DOHH2 (cell line): ENCODE measurements around the gene KLF16.

Experiments used
- H3F3A ChIP-seq: fragments of 200-600 bp; sonication (generic), shearing (Covaris generic); 2 replicates; pipeline ENCODE4 v1.6.0; 2016; ENCODE audit warnings: antibody characterized with exemption, mild to moderate bottlenecking; ENCODE audit not compliant: control insufficient read depth, insufficient read depth
- H3K27ac ChIP-seq: fragments of 200-600 bp; sonication (generic); 2 replicates; pipeline ENCODE4 v1.5.1; 2014; ENCODE audit warnings: low read depth, mild to moderate bottlenecking, low read length, moderate library complexity
- H3K27me3 ChIP-seq: fragments of 200-600 bp; sonication (generic); 2 replicates; pipeline ENCODE4 v1.6.1; 2014; ENCODE audit warnings: mild to moderate bottlenecking, low read length, mixed read lengths; ENCODE audit not compliant: control insufficient read depth
- H3K36me3 ChIP-seq: fragments of 200-600 bp; sonication (generic); 2 replicates; pipeline ENCODE4 v1.6.1; 2014; ENCODE audit warnings: mild to moderate bottlenecking, low read length, moderate library complexity, mixed read lengths; ENCODE audit not compliant: control insufficient read depth
- H3K4me1 ChIP-seq: fragments of 200-600 bp; sonication (generic); 2 replicates; pipeline ENCODE4 v1.6.1; 2014; ENCODE audit warnings: mild to moderate bottlenecking, low read length, mixed read lengths; ENCODE audit not compliant: control insufficient read depth
- H3K4me2 ChIP-seq: fragments of 200-600 bp; sonication (generic); 2 replicates; pipeline ENCODE4 v1.6.0; 2014; ENCODE audit warnings: mild to moderate bottlenecking, low read length, moderate library complexity
- H3K4me3 ChIP-seq: fragments of 200-600 bp; sonication (generic); 2 replicates; pipeline ENCODE4 v1.5.1; 2014; ENCODE audit warnings: mild to moderate bottlenecking, low read length, mixed read lengths
- H3K79me2 ChIP-seq: fragments of 200-600 bp; sonication (generic); 2 replicates; pipeline ENCODE4 v1.6.1; 2014; ENCODE audit warnings: mild to moderate bottlenecking, low read length, mixed read lengths; ENCODE audit not compliant: control insufficient read depth
- H3K9me2 ChIP-seq: fragments of 200-600 bp; sonication (generic); replicated peaks from 2 replicates; pipeline ENCODE4 v1.6.1; 2014; ENCODE audit warnings: mild to moderate bottlenecking, low read length, mixed read lengths; ENCODE audit not compliant: control insufficient read depth
- H3K9me3 ChIP-seq: fragments of 200-600 bp; sonication (generic); 2 replicates; pipeline ENCODE4 v1.6.1; 2014; ENCODE audit warnings: antibody characterized with exemption, low read length, mixed read lengths; ENCODE audit not compliant: control insufficient read depth, insufficient read depth
- H4K20me1 ChIP-seq: fragments of 200-600 bp; sonication (generic); 2 replicates; pipeline ENCODE4 v1.6.0; 2014; ENCODE audit warnings: low read depth, mild to moderate bottlenecking, antibody characterized with exemption, low read length, moderate library complexity; ENCODE audit not compliant: control insufficient read depth, insufficient read depth
- EZH2phosphoT487 ChIP-seq: fragments of 200-600 bp; sonication (generic); IDR thresholded peaks from 2 replicates; pipeline ENCODE4 v1.6.1; 2017; ENCODE audit warnings: borderline replicate concordance, mild to moderate bottlenecking, antibody characterized with exemption, low read length, moderate library complexity, mixed read lengths
- TF ChIP-seq, protein P1 (sequence below): fragments of 200-600 bp; sonication (generic); IDR thresholded peaks from one replicate; pipeline ENCODE4 v1.5.1; 2014; ENCODE audit warnings: antibody characterized with exemption, mild to moderate bottlenecking, low read depth, low read length; ENCODE audit not compliant: poor library complexity, severe bottlenecking

The KLF16 gene

GRCh38 chr19:1823020-1823419, 40.4 kb downstream of the KLF16 start:
- no peaks in the 10 kb centered on the region for H4K20me1 ChIP-seq
- H3K79me2 ChIP-seq = peaks cover 8% of the 10 kb centered on the region
- H3K4me3 ChIP-seq = no peak overlapping the region
- H3K27ac ChIP-seq = no peak overlapping the region
- no peaks in the 10 kb centered on the region for H3K27me3 ChIP-seq
- peaks cover 68% of the 10 kb centered on the region for H3K36me3 ChIP-seq
- H3K9me2 ChIP-seq = no peaks in the 10 kb centered on the region
- no peaks in the 10 kb centered on the region for H3F3A ChIP-seq
- no peaks in the 10 kb centered on the region for H3K9me3 ChIP-seq
- TF ChIP-seq EZH2phosphoT487 = no peak
- TF ChIP-seq, protein P1, sequence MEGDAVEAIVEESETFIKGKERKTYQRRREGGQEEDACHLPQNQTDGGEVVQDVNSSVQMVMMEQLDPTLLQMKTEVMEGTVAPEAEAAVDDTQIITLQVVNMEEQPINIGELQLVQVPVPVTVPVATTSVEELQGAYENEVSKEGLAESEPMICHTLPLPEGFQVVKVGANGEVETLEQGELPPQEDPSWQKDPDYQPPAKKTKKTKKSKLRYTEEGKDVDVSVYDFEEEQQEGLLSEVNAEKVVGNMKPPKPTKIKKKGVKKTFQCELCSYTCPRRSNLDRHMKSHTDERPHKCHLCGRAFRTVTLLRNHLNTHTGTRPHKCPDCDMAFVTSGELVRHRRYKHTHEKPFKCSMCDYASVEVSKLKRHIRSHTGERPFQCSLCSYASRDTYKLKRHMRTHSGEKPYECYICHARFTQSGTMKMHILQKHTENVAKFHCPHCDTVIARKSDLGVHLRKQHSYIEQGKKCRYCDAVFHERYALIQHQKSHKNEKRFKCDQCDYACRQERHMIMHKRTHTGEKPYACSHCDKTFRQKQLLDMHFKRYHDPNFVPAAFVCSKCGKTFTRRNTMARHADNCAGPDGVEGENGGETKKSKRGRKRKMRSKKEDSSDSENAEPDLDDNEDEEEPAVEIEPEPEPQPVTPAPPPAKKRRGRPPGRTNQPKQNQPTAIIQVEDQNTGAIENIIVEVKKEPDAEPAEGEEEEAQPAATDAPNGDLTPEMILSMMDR = no peak
- H3K4me1 ChIP-seq = no peaks in the 10 kb centered on the region
- no peak overlapping the region for H3K4me2 ChIP-seq

- Histone ChIP-seq H4K20me1 (no peaks in the 10 kb centered on the region), H3K79me2 (peaks cover 8% of the 10 kb centered on the region), H3F3A (no peaks in the 10 kb centered on the region), H3K9me2 (no peaks in the 10 kb centered on the region), H3K4me1 (no peaks in the 10 kb centered on the region), H3K27me3 (no peaks in the 10 kb centered on the region), H3K27ac (no peak overlapping the region), H3K4me2 (no peak overlapping the region), H3K9me3 (no peaks in the 10 kb centered on the region), H3K4me3 (no peak overlapping the region), H3K36me3 (peaks cover 71% of the 10 kb centered on the region)
- TF ChIP-seq, protein P1 = no peak
- TF ChIP-seq EZH2phosphoT487 = no peak
These were observed 41.2 kb downstream of the KLF16 start for GRCh38 chr19:1822210-1822609.

- Histone ChIP-seq H3K4me3 (no peak overlapping the region), H4K20me1 (no peaks in the 10 kb centered on the region), H3K4me1 (no peaks in the 10 kb centered on the region), H3F3A (no peaks in the 10 kb centered on the region), H3K9me3 (no peaks in the 10 kb centered on the region), H3K27ac (no peak overlapping the region), H3K36me3 (peaks cover 76% of the 10 kb centered on the region), H3K9me2 (no peaks in the 10 kb centered on the region), H3K79me2 (peaks cover 4% of the 10 kb centered on the region; the same call in 1 of the 2 replicates), H3K27me3 (no peaks in the 10 kb centered on the region), H3K4me2 (no peak overlapping the region)
- TF ChIP-seq EZH2phosphoT487 = no peak
- TF ChIP-seq, protein P1 = no peak
These were observed 43.8 kb downstream of the KLF16 start for GRCh38 chr19:1819341-1820255.
